ENCODE results near the gene SOBP. TPM values are rescaled to one million over a fixed set of nuclear protein-coding genes. Genes with fewer than 3 reads are reported as not detected.

Gene SOBP
- total RNA-seq, 1 donor from 2014 or later, result 16.4 TPM

DNA sequence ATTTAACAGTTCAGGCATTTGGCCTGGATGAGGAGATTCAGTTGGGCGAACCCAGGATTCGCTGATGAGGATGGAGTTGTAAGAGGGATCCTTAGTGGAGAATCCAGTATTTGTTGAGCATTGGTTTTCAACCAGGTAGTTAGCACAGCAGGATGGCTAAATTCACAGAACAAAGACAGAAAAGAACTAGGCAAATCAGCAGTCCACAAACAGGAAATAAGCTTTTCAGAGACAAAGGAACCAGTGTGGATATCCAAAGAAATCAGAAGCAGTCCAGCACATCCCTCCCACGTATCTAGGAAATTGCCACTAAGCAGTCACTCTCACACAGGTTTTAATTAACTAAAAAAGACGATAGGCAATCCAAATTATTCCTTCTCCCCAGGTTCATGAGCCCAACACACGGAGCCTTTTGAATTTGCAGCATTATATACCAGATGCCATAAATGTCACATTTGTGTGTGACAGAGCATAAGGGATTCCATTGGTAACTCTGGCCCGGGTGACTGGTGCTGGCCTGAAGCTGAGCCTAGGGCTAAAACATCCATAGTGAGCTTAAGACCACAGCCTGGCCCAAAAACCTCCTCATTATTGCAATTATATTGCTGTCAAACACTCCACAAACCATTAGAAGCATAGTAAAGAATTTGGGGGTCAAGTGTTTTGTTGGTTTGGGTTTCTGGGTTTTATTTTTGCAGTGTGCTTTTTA, 131.5 kb downstream of the SOBP start:
- intact Hi-C loops (cut with DNase I), result no loop called here
- ATAC-seq (no peak), DNase-seq (ENCODE audit: missing footprints) (no peak)

DNA sequence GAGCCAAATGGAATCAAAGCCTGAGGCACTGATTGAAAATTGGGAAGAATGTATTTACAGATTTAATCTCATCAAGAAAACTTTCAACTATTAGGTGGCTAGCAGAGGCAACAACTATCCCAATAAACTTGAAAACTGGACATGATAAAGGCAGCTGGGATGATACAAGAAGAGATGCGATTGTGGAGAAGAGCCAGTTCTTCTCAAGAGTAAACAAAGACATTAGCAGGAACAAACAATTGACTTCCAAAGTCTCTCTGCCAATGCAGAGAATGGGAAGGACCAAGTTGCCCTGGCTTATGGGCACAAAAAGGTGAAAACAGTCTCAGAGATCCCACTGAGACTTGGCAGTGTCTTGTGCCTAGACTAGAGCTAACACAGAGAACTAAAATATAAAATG, 132.4 kb downstream of the SOBP start:
- ATAC-seq (no peak), DNase-seq (ENCODE audit: missing footprints) (no peak)
- intact Hi-C loops (cut with DNase I), result no loop called here

GRCh38 chr6:107624050-107624449, 134.1 kb downstream of the SOBP start:
- ATAC-seq (no peak), DNase-seq (ENCODE audit: missing footprints) (no peak)
- intact Hi-C loops (cut with DNase I), result no loop called here

GRCh38 chr6:107624541-107624940, 134.6 kb downstream of the SOBP start:
- DNase-seq (ENCODE audit: missing footprints) (no peak), ATAC-seq (no peak)
- intact Hi-C loops (cut with DNase I), result no loop called here

GRCh38 chr6:107625264-107625663, 135.3 kb downstream of the SOBP start:
- intact Hi-C loops (cut with DNase I), result no loop called here
- no peak for DNase-seq (ENCODE audit: missing footprints)
- no peak for ATAC-seq

DNA sequence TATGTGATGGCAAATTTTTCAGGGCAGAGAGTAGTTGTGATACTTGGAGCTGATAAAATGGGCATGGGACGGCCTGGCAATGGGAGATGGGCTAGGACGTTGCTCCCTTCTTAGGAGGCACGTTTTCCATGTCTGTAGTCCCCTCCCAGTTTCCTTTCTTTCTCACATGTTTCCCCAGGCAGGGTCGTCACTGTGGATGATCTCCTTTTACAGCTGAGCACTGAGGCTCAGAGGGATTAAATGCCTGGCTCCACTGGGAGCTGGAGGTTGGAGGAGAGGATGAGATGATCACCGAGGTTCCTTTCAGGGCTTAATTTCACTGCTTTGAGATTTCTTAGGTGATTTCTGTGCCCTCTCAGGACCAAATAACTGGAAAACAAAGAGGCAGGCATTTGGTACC, 136.7 kb downstream of the SOBP start:
- ATAC-seq (no peak), DNase-seq (ENCODE audit: missing footprints) (no peak)
- intact Hi-C loops (cut with DNase I), result no loop called here

DNA sequence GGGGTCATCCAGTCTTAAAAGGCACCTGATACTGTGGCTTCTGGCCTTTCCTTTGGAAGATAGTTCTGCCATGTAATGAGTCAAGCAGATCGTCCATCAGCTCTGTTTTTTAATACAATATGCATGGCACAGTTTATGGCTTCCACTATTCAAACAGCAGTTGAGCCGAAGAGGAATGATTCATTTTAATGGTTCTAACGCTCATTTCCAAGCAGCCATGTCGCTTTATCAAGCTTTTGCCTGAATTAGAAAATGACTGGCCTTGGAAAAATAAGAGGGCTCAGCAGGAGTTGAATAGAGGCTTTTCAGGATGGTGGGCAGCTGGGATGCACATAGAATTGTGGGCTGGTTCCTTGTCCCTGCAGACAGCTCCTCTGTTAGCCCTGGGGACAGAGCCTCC, 138.1 kb downstream of the SOBP start:
- no peak for ATAC-seq
- DNase-seq (ENCODE audit: missing footprints), result no peak
- intact Hi-C loops (cut with DNase I), result no loop called here

DNA sequence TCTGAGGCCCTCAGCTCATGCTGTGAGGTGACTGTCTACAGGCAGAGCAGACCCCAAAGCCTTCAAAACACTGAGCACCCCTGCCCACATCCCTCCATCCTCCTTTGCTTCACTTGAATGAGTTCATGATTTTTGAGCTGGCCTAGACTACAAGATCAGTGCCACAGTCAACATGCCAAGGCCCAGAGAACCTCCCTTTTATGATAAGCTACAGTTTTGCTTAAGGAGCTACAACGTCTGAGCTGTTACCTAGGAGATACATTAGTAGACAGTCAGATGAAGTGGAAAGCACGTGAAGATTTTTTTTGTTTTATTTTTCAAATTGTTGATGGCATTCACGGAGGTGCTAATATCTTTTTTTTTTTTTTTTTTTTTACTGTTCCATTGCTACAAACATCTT, 139.0 kb downstream of the SOBP start:
- ATAC-seq, result no peak
- no peak for DNase-seq (ENCODE audit: missing footprints)
- intact Hi-C loops (cut with DNase I), result no loop called here

- DNase-seq (ENCODE audit: missing footprints) (no peak), ATAC-seq (no peak)
- intact Hi-C loops (cut with DNase I), result loop anchor here (5.0 kb wide), 1 partner anchor 32 kb away; no protein-coding TSS in a partner anchor
Observed at GRCh38 chr6:107629548-107630129, 139.7 kb downstream of the SOBP start.

DNA sequence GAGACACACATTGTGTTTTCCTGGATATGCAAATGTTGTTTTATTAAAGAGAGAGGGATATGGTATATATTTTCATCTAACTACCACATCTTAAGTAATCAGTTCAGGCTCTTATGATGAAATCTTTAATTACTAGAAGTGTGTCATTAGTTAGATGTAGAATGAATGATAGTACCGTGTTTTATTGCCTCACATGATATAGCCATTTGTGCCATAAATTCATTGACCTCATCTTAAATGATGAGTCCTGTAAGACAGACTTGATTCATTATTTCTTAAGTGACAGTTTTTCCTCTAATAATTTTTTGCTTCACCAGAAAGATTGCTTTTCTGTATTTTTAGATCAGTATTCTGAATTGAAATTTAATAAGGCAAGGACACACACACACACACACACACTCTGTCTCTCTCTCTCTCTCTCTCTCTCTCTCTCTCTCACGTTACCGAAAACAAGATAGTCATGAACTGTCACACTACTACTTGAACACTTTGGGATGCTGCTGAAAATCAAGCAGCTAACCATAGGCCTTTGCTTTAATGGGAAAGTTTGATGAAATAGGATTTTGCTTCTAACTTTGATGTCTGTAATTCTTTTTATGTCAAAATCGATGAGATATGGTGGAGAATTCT, 140.5 kb downstream of the SOBP start:
- intact Hi-C loops (cut with DNase I), result loop anchor here (5.0 kb wide), 1 partner anchor 33 kb away; no protein-coding TSS in a partner anchor
- DNase-seq (ENCODE audit: missing footprints) (no peak), ATAC-seq (no peak)

DNA sequence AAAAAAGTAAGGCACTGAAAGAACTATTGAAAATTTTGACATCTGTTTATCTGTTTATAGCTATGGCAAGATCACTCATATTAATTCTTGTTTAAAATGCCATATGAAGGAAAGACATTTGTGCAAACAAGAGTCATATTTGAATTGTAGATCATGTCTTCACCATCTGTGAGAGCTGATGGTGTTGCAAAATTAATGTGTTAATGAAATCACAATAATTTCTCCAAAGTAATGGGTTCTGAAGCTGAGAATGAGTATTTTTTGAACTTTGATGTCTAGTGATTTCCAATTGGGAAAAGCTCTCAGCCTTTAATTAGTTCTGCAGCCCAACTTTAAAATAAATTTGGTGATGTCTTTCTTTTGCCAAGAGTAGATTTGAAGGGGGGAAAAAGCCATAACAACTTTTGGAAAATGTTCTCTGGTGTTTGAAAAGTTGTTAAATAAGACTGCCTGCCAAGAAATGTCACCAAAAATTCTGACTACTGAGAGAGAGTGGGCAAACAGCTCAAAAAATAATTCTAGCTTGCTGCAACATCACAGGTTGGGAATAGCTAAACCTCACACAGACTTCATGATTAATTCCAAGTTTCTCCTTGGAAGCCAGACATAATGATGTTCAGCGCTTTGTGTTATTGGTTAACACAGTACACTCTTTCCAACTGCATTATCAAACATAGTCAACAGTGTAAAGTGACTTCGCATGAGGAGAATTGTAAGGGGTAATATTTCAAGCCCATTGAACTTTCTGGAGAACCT, 142.6 kb downstream of the SOBP start:
- DNase-seq (ENCODE audit: missing footprints) (no peak), ATAC-seq (no peak)
- intact Hi-C loops (cut with DNase I), result loop anchor here (5.0 kb wide), 1 partner anchor 35 kb away; no protein-coding TSS in a partner anchor

- intact Hi-C loops (cut with DNase I), result loop anchor here (5.0 kb wide), 1 partner anchor 37 kb away; no protein-coding TSS in a partner anchor
- no peak for DNase-seq (ENCODE audit: missing footprints)
- ATAC-seq, result peak; percentile 56
Observed at GRCh38 chr6:107633680-107634323, 143.9 kb downstream of the SOBP start.

DNA sequence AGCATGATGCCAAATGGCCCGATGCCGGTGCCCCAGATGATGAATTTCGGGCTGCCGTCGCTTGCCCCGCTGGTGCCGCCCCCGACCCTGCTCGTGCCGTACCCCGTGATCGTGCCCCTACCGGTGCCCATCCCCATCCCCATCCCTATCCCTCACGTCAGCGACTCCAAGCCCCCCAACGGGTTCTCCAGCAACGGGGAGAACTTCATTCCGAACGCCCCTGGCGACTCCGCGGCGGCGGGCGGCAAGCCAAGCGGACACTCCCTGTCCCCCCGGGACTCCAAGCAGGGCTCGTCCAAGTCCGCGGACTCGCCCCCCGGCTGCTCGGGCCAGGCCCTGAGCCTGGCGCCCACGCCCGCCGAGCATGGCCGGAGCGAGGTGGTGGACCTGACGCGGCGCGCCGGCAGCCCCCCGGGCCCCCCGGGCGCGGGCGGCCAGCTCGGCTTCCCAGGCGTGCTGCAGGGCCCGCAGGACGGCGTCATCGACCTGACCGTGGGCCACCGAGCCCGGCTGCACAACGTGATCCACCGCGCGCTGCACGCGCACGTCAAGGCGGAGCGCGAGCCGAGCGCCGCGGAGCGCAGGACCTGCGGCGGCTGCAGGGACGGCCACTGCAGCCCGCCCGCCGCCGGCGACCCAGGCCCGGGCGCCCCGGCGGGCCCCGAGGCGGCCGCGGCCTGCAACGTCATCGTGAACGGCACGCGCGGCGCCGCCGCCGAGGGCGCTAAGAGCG, 144.6 kb downstream of the SOBP start:
- no peak for DNase-seq (ENCODE audit: missing footprints)
- peak; percentile 79 for ATAC-seq
- intact Hi-C loops (cut with DNase I), result loop anchor here (5.0 kb wide), 1 partner anchor 37 kb away; no protein-coding TSS in a partner anchor

DNA sequence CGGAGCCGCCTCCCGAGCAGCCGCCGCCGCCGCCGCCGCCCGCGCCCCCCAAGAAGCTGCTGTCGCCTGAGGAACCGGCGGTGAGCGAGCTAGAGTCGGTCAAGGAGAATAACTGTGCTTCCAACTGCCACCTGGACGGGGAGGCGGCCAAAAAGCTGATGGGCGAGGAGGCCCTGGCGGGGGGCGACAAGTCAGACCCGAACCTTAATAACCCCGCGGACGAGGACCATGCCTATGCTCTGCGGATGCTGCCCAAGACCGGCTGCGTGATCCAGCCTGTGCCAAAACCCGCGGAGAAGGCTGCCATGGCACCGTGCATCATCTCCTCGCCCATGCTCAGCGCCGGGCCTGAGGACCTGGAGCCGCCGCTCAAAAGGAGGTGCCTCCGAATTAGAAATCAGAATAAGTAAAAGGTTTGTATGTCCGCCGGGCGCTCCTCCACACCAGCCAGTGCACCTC, 145.2 kb downstream of the SOBP start:
- ATAC-seq, result no peak
- no peak for DNase-seq (ENCODE audit: missing footprints)
- intact Hi-C loops (cut with DNase I), result no loop called here

DNA sequence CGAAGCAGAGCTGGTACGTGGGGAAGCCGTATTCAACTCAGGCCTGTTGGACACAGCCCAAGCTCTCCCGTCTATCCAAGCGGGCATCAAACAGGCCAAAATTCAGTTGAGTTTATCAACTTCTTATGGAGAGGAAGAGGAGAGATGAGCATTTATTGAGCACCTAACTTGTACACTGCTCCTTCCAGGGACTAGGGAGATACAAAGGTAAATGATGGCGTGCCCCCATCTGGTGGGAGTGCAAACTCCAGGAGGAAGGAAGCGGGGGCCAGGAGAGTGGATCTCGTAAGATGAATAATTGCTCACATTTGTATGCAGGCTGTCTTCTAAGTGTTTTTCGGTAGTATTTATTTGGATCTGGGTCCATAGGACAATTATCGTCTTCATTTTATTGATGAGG, 146.6 kb downstream of the SOBP start:
- ATAC-seq (no peak), DNase-seq (ENCODE audit: missing footprints) (no peak)
- intact Hi-C loops (cut with DNase I), result no loop called here

DNA sequence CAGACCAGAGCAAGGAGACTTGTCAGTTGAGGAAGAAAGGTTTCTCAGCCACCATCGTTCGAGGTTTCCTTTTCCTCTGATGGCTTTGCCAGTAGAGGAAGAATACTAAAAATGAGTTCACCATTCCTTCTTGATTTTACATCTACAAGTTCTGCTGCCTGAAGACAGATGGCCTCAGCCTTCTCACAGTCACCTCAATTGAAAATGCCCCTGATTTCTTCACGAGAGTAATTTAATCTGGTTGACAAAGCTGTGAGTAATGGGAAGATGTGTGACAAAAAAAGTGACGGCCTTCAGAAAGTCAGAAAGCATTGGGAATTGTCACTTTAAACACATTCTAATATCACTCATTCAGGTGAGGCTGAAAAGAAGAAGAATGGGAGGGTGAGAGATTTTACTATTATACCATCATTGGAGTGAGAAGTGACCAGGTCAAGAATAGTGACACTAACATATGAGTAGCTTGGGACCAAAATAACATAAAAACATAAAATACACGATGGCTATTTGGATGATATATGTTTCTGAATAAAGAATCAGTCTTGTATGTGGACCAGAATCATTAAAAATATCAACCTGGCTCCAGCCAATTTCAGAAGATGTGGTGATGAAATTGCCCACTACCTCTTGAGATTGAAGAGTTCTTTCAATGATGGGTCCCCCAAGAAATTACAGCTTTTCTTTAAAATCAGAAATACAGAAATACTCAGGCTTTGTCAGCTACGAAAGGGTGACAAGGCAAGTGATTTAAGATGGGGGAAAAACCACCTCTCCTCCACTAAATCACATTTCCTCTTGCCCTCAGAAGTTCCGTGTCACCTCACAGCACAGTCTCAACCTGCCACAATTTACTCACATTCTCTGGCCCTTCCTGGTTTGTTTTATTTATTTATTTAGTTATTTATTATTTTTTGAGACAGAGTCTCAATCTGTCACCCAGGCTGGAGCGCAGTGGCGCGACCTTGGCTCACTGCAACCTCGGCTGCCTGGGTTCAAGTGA, 147.7 kb downstream of the SOBP start:
- ATAC-seq (no peak), DNase-seq (ENCODE audit: missing footprints) (no peak)
- intact Hi-C loops (cut with DNase I), result no loop called here

DNA sequence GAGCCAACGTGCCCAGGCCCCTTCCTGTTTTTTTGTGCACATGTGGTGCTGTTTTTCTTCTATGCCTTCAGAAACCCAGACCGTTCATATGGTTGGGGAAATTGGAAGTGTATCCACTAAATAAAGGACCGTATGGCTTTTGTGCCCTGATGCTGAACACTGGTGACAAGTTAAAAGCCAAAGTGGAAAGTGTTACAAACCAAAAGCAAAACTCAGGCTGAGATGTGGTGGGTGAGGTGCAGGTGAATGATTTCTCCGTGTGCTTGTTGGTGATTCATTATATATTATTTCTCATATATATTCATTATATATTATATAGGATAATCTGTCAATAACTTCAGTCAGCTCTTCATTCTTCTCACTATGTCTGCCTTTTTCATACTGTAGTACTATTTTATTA, 148.6 kb downstream of the SOBP start:
- intact Hi-C loops (cut with DNase I), result no loop called here
- ATAC-seq (no peak), DNase-seq (ENCODE audit: missing footprints) (no peak)
